Measurements from ENCODE around the gene PDZD2.
A peak's percentile ranks its signal among the peaks of the same experiment; 100 is the strongest.

The PDZD2 gene

GRCh38 chr5:31962351-31962751 lies 323.4 kb downstream of the PDZD2 start:
- Histone ChIP-seq H3K27ac (peak overlapping the region in 1 of 2 donors; percentile 26), H3K4me3 (no peak overlapping the region)
- TF ChIP-seq CTCF (IDR thresholded peaks at IDR 0.05), result no peak
- DNase-seq (ENCODE audit: low spot score), result no peak

- no peak for TF ChIP-seq CTCF (IDR thresholded peaks at IDR 0.05)
- DNase-seq (ENCODE audit: low spot score), result no peak
- no peak overlapping the region for H3K27ac ChIP-seq
- no peak overlapping the region for H3K4me3 ChIP-seq
Measured at GRCh38 chr5:31962871-31963307, 324.0 kb downstream of the PDZD2 start.

- peak overlapping the region; percentile 16 for H3K4me3 ChIP-seq
- DNase-seq (ENCODE audit: low spot score), result no peak
- H3K27ac ChIP-seq, result peak overlapping the region in 1 of 2 donors; percentile 41
- no peak for TF ChIP-seq CTCF (IDR thresholded peaks at IDR 0.05)
Measured at GRCh38 chr5:31963358-31964006, 324.6 kb downstream of the PDZD2 start.

DNA sequence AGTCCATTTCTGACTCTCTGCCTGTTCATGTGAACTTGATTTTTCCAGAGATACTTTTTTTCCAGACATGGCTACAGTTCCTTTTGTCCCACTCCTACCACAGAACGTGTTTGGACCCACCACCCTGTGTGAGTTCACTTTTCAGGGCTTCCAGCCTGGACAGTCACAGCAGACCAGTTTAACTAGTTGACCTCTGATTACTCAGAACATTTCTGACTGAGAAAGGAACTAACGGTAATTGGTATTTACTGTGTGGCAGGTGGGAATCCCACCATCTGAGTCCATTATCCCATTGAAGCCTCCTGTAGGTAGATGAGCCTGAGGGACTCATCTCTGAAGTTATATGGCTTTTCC lies 325.1 kb downstream of the PDZD2 start:
- TF ChIP-seq CTCF (IDR thresholded peaks at IDR 0.05), result no peak
- DNase-seq (ENCODE audit: low spot score), result no peak
- H3K4me3 ChIP-seq, result no peak overlapping the region
- H3K27ac ChIP-seq, result peak overlapping the region in 1 of 2 donors; percentile 41

GRCh38 chr5:31965227-31965626 lies 326.3 kb downstream of the PDZD2 start:
- no peak for TF ChIP-seq CTCF (IDR thresholded peaks at IDR 0.05)
- Histone ChIP-seq H3K4me3 (no peak overlapping the region), H3K27ac (no peak overlapping the region)
- no peak for DNase-seq (ENCODE audit: low spot score)

GRCh38 chr5:31966936-31967335 lies 328.0 kb downstream of the PDZD2 start:
- no peak for TF ChIP-seq CTCF (IDR thresholded peaks at IDR 0.05)
- Histone ChIP-seq H3K27ac (no peak overlapping the region), H3K4me3 (no peak overlapping the region)
- no peak for DNase-seq (ENCODE audit: low spot score)

GRCh38 chr5:31967461-31967860 lies 328.5 kb downstream of the PDZD2 start:
- TF ChIP-seq CTCF (IDR thresholded peaks at IDR 0.05), result no peak
- H3K27ac ChIP-seq, result no peak overlapping the region

More at GRCh38 chr5:31967461-31967860, 328.5 kb downstream of the PDZD2 start:
- DNase-seq (ENCODE audit: low spot score), result no peak
- H3K4me3 ChIP-seq, result no peak overlapping the region
